Nephron progenitor cell (in vitro differentiated cells): Measurements from ENCODE around the gene NAIF1.

ENCODE experiments used
- DNase-seq: peaks from one replicate; pipeline ENCODE4 v3.0.0; 2021
- H3K27ac Mint-ChIP-seq: 2 replicates; pipeline ENCODE4 v1.8.0; 2021; ENCODE audit warnings: mild to moderate bottlenecking, moderate library complexity, mixed read lengths
- H3K27me3 Mint-ChIP-seq: 2 replicates; pipeline ENCODE4 v1.8.0; 2021; ENCODE audit warnings: mild to moderate bottlenecking, low read depth, mixed read lengths; ENCODE audit not compliant: poor library complexity
- H3K36me3 Mint-ChIP-seq: 2 replicates; pipeline ENCODE4 v1.8.0; 2021; ENCODE audit warnings: low read depth, mixed read lengths
- H3K4me1 Mint-ChIP-seq: 2 replicates; pipeline ENCODE4 v1.8.0; 2021; ENCODE audit warnings: mixed read lengths
- H3K4me3 Mint-ChIP-seq: 2 replicates; pipeline ENCODE4 v1.8.0; 2021; ENCODE audit warnings: mild to moderate bottlenecking, moderate library complexity, mixed read lengths
- H3K9me3 Mint-ChIP-seq: 2 replicates; pipeline ENCODE4 v1.8.0; 2021; ENCODE audit warnings: mild to moderate bottlenecking, moderate library complexity, mixed read lengths
- CTCF ChIP-seq: fragments of 200-600 bp; sonication (generic); IDR thresholded peaks from 2 replicates; pipeline ENCODE4 v1.5.0; 2021; ENCODE audit warnings: antibody characterized with exemption

Gene NAIF1

GRCh38 chr9:128094166-128094949, 27.2 kb upstream of the NAIF1 start:
- H3K27ac Mint-ChIP-seq, result peak overlapping the region; percentile 98
- peaks cover 79% of the 10 kb centered on the region for H3K4me1 Mint-ChIP-seq
- H3K27me3 Mint-ChIP-seq, result peaks cover 4% of the 10 kb centered on the region
- no peaks in the 10 kb centered on the region for H3K36me3 Mint-ChIP-seq
- H3K4me3 Mint-ChIP-seq, result peak overlapping the region; percentile 33
- TF ChIP-seq CTCF, result no peak
- no peaks in the 10 kb centered on the region for H3K9me3 Mint-ChIP-seq
- DNase-seq, result peak; percentile 62

GRCh38 chr9:128093011-128093410, 25.9 kb upstream of the NAIF1 start:
- H3K27ac Mint-ChIP-seq, result peak overlapping the region; percentile 18
- H3K9me3 Mint-ChIP-seq, result no peaks in the 10 kb centered on the region
- peak overlapping the region; percentile 14 for H3K4me3 Mint-ChIP-seq
- H3K36me3 Mint-ChIP-seq, result no peaks in the 10 kb centered on the region
- no peak for TF ChIP-seq CTCF
- H3K4me1 Mint-ChIP-seq, result peaks cover 65% of the 10 kb centered on the region
- peaks cover 4% of the 10 kb centered on the region for H3K27me3 Mint-ChIP-seq
- no peak for DNase-seq

GRCh38 chr9:128092199-128092977, 25.3 kb upstream of the NAIF1 start:
- Mint-ChIP-seq H3K4me1 (peaks cover 59% of the 10 kb centered on the region), H3K9me3 (no peaks in the 10 kb centered on the region), H3K27me3 (peaks cover 4% of the 10 kb centered on the region), H3K27ac (no peak overlapping the region), H3K4me3 (peak overlapping the region; percentile 14), H3K36me3 (no peaks in the 10 kb centered on the region)
- DNase-seq, result no peak
- no peak for TF ChIP-seq CTCF

- H3K27me3 Mint-ChIP-seq, result peaks cover 4% of the 10 kb centered on the region
- H3K4me1 Mint-ChIP-seq, result peaks cover 51% of the 10 kb centered on the region
- no peak for DNase-seq
- H3K27ac Mint-ChIP-seq, result no peak overlapping the region
- H3K4me3 Mint-ChIP-seq, result peak overlapping the region; percentile 68
- no peaks in the 10 kb centered on the region for H3K36me3 Mint-ChIP-seq
- H3K9me3 Mint-ChIP-seq, result no peaks in the 10 kb centered on the region
- no peak for TF ChIP-seq CTCF
These were observed 24.5 kb upstream of the NAIF1 start for GRCh38 chr9:128091571-128091970.

GRCh38 chr9:128091144-128091543, 24.0 kb upstream of the NAIF1 start:
- H3K27me3 Mint-ChIP-seq, result peaks cover 4% of the 10 kb centered on the region
- TF ChIP-seq CTCF, result no peak
- no peaks in the 10 kb centered on the region for H3K36me3 Mint-ChIP-seq
- peak overlapping the region; percentile 53 for H3K4me3 Mint-ChIP-seq
- H3K4me1 Mint-ChIP-seq, result peaks cover 48% of the 10 kb centered on the region
- DNase-seq, result peak; percentile 73
- no peak overlapping the region for H3K27ac Mint-ChIP-seq
- H3K9me3 Mint-ChIP-seq, result no peaks in the 10 kb centered on the region
